IPS DF 4.7 (cell line): ENCODE measurements around the gene PTPRN2.
"Not testable (repeated sequence)": the region's sequence is repeated elsewhere in the genome, so short reads cannot be mapped to it uniquely, and the experiment has no call there.

Experiments
- DNase-seq: peaks from one replicate; pipeline ENCODE4 v3.0.0-alpha.2; 2013; ENCODE audit warnings: low spot score; ENCODE audit errors: extremely low read depth

The PTPRN2 gene

DNA sequence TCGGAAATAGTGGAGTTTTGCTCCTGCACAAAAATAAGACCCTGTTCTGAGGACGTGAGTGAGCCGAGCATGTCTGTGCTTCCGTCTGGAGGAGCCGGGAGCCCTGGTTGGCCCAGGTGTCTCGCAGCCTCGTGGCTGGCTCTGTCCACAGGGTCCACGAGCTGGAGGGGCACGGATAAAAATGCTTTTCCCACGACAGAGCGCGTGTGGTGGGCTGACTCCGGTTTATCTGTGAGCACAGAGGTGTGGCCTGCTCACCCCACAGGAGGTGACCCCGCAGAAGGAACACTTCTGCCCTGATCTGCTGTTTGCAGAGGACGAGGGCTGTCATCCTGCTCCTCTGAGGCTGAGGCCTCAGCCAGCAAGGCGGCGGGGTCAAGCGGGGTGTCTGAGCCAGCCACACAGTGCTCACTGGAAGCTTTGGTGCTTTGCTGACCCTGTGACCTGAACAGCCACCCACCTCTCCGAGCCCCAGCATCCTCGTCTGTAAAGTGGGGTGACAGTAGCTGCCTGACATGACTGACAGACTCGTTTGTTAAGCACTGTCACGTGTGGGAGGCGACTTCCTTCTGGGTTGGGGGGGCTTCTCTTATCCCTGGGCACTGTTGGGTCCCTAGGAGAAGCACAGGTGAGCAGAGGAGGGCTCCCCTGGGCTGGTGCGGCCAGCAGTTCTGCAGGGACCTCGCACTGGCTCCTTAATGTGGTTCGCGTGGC lies 1088.3 kb downstream of the PTPRN2 start:
- no peak for DNase-seq

- no peak for DNase-seq
Observed at GRCh38 chr7:157498657-157499056, 1089.0 kb downstream of the PTPRN2 start.

GRCh38 chr7:157497744-157498651 lies 1089.6 kb downstream of the PTPRN2 start:
- no peak for DNase-seq

- no peak for DNase-seq
Observed at GRCh38 chr7:157497367-157497743, 1090.3 kb downstream of the PTPRN2 start.

- DNase-seq, result no peak
Observed at GRCh38 chr7:157496416-157497275, 1091.0 kb downstream of the PTPRN2 start.

GRCh38 chr7:157495594-157495993 lies 1092.0 kb downstream of the PTPRN2 start:
- DNase-seq, result no peak

DNA sequence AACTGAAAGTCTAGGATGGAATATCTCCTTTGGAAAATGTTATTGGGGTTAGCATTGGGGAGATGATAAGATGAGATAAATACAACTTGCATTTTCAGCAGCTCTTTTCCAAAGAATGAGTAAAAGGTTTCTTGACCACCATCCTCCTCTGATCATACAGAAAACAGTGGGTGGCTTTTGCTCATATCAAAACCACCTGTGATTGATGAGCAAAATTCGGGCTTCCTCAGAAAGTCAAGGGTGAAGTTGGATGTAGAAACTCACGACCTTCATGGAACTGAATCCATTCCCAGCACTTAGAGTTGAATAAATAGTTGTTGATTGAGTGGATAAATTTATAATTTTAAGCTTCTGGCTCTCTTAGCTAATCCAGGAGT lies 1092.5 kb downstream of the PTPRN2 start:
- DNase-seq, result no peak

DNA sequence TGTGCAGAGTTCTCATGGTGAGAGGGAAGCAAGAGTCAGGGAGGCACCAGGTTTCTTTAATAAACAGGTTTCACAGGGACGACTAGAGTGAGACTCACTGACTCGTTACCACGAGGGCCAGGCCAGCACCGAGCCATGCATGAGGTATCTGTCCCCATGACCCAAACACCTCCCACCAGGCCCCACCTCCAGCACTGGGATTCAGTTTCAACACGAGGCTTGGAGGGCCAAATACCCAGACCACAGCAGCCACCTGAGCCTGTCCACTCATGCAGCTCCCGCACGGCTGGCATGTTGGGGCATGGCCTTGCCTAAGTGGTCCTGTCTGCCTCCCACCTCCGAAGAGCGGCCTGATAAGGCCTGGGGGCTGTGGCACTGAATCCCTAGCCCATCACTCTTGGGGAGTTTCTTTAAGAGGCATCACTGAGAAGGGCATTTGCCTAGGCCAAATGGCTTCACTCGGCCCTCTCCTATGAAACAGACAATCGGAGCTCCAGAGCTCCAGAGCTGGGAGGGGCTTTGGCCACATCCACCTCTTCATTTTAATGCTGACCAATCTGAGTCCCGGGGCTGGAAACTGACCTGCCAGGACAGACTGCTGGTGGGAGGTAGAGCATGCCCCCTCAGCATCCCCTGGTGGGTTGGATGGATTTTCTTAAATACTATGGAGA lies 1093.0 kb downstream of the PTPRN2 start:
- DNase-seq, result no peak

DNA sequence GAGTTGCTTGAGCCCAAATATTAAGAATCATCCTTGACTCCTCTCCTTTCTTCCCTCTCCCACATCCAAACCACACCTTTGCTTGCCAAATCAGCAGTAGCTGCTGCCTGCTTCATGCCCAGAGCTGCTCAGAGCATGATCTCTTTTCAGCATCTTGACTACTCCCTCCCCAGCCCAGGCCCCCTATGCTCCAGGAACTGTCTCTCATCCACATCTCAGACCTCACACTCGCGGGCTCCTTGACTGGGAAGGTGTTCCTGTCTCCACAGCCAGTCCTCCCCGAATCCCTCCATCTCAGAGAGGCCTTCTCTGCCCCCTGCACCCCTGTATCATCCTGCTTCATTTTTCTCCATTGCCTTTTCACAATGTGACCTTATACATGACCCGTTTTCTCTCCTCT lies 1093.8 kb downstream of the PTPRN2 start:
- no peak for DNase-seq

DNA sequence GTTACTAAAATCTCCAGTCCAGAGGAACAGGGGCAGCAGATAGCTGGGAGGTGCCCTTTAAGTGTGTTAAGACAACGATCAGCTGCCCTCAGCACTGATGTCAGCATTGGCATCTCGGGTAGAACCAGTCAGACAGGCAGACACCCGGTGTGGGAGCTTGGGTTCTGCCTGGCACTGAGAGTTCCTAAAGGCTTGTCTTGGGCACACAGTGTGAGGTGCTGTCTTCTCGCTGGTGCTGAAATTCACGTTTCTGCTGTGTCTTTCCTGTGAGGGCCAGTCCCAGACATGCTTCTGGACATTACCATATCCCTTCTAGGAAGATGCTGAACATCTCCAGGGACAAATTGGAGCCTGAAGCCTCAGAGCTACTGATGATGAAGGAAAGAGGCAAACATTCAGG lies 1094.6 kb downstream of the PTPRN2 start:
- DNase-seq, result no peak

- no peak for DNase-seq
Observed at GRCh38 chr7:157490465-157490912, 1097.1 kb downstream of the PTPRN2 start.

- DNase-seq, result not testable (repeated sequence)
Observed at GRCh38 chr7:157489870-157490269, 1097.8 kb downstream of the PTPRN2 start.
